ENCODE measurements around the gene ADARB2.

DNA sequence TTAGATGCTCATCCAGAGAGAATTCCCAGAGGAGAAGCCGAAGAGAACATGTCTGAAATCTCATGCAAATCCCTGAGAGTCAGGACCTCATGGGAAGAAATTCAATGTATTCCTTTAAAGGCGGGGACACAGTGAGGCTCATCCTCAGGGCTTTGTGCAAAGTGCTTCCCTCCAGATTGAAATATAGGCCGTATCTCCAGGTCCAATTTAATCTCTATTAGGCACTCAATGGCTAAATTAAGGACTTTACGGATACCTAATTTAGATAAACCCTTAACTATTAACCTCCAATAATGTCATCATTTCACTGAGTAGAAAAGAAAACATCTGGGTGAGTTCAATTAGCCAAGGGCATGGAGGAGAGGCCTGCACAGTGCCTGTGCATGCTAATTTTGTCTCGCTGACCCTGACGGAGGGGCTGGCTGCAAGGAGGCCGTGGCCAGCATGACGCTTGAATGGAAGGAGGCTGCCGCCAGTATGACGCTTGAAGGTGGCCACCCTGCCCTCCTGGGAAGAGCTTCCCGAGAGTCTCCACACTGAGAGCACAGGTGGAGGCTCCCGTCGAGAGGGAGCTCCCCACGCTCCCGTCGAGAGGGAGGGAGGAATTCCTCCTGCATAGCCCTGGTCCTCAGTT, 287.6 kb downstream of the ADARB2 start:
- TF ChIP-seq, protein P1, sequence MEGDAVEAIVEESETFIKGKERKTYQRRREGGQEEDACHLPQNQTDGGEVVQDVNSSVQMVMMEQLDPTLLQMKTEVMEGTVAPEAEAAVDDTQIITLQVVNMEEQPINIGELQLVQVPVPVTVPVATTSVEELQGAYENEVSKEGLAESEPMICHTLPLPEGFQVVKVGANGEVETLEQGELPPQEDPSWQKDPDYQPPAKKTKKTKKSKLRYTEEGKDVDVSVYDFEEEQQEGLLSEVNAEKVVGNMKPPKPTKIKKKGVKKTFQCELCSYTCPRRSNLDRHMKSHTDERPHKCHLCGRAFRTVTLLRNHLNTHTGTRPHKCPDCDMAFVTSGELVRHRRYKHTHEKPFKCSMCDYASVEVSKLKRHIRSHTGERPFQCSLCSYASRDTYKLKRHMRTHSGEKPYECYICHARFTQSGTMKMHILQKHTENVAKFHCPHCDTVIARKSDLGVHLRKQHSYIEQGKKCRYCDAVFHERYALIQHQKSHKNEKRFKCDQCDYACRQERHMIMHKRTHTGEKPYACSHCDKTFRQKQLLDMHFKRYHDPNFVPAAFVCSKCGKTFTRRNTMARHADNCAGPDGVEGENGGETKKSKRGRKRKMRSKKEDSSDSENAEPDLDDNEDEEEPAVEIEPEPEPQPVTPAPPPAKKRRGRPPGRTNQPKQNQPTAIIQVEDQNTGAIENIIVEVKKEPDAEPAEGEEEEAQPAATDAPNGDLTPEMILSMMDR (conservative IDR thresholded peaks at IDR 0.05 in 1 of 2, IDR thresholded peaks at IDR 0.05 in 1 of 2; ENCODE audit: low read depth in 1 of 2, low read length in 2 of 2): no peak
- no peak for TF ChIP-seq EZH2 (IDR thresholded peaks at IDR 0.05; ENCODE audit: low read length, missing control alignments)
